ENCODE data around the gene RABGAP1L. TPM values are rescaled to one million over a fixed set of nuclear protein-coding genes. Genes with fewer than 3 reads are reported as not detected.

RABGAP1L gene
- total and polyA plus RNA-seq, 2 of the 8 experiments (the other 6 are each of a cell fraction or from before 2014, with no cell fraction given) = 33.3 to 156 TPM

- Histone ChIP-seq H3K9me3 (ENCODE audit: insufficient read depth in 2 of 2, low read depth in 1 of 2, low read length in 1 of 2) (no peaks in the 10 kb centered on the region), H3K56ac (replicated peaks; ENCODE audit: insufficient read length, low read depth, low read length) (no peak overlapping the region), H3K79me2 (ENCODE audit: control insufficient read depth in 1 of 2, insufficient read depth in 2 of 2, low read length in 2 of 2) (no peaks in the 10 kb centered on the region), H4K20me1 (replicated peaks in 1 of 2; ENCODE audit: control insufficient read depth in 1 of 2, insufficient read depth in 2 of 2, low read length in 2 of 2) (no peaks in the 10 kb centered on the region), H3K27me3 (replicated peaks in 1 of 4; ENCODE audit: control insufficient read depth in 3 of 4, extremely low read depth in 1 of 4, insufficient read depth in 3 of 4, low read length in 3 of 4) (no peaks in the 10 kb centered on the region; a peak in 1 of 7 replicates), H3K4me1 (replicated peaks in 1 of 4; ENCODE audit: control insufficient read depth in 3 of 4, insufficient read depth in 4 of 4, low read length in 3 of 4) (peaks cover 0 to 6% (median 2%) of the 10 kb centered on the region in 4 experiments; a peak in 3 of 7 replicates), H2BK20ac (ENCODE audit: low read length) (no peak overlapping the region), H3K36me3 (ENCODE audit: control insufficient read depth in 2 of 4, insufficient read depth in 4 of 4, low read length in 3 of 4) (no peaks in the 10 kb centered on the region), H4K8ac (ENCODE audit: extremely low read depth, insufficient read depth, low read length) (no peak overlapping the region), H3K4ac (replicated peaks; ENCODE audit: insufficient read length, low read depth, low read length) (no peak overlapping the region), H2BK5ac (ENCODE audit: low read depth, low read length) (no peak overlapping the region), H2AFZ (ENCODE audit: low read length) (no peak overlapping the region), H3K9ac (replicated peaks in 1 of 4; ENCODE audit: extremely low read depth in 1 of 4, low read depth in 3 of 4, low read length in 3 of 4) (no peak overlapping the region), H3K4me2 (ENCODE audit: insufficient read depth in 1 of 2, low read depth in 2 of 2, low read length in 2 of 2) (no peak overlapping the region), H3K79me1 (ENCODE audit: low read depth, low read length) (no peaks in the 10 kb centered on the region), H3K23me2 (ENCODE audit: low read depth, low read length) (no peaks in the 10 kb centered on the region), H3K14ac (ENCODE audit: insufficient read length) (no peak overlapping the region), H3K18ac (ENCODE audit: extremely low read depth, low read length) (peak overlapping the region; percentile 61; the same call in 1 of the 2 replicates), H2BK120ac (replicated peaks; ENCODE audit: low read depth, low read length) (no peak overlapping the region), H3K4me3 (ENCODE audit: extremely low read depth in 1 of 4, insufficient read depth in 2 of 4, low read depth in 3 of 4, low read length in 4 of 4) (no peak overlapping the region), H2BK15ac (ENCODE audit: low read length) (no peak overlapping the region), H4K91ac (replicated peaks; ENCODE audit: insufficient read length, low read length) (no peak overlapping the region), H2BK12ac (ENCODE audit: low read depth, low read length) (peak overlapping the region; percentile 86; the same call in 1 of the 2 replicates), H3K27ac (ENCODE audit: low read depth, low read length) (no peak overlapping the region), H4K5ac (ENCODE audit: insufficient read length, low read depth, low read length) (no peak overlapping the region), H3K23ac (ENCODE audit: insufficient read length) (no peak overlapping the region), H2AK5ac (ENCODE audit: low read depth, low read length) (no peak overlapping the region)
- FAIRE-seq = no peak
- ChIA-PET CTCF (ENCODE audit: partially characterized antibody) (interaction anchor here (0.6 to 1.9 kb wide), 9 partner anchors 9 to 708 kb away, joined by 3 to 9 read pairs (median 4); partner anchors contain the start of gene TNR), POLR2A (ENCODE audit: partially characterized antibody) (no interaction called here)
- no peak for DNase-seq (ENCODE audit: low read depth in 1 of 2, low spot score in 2 of 2)
- TF ChIP-seq MAFK (IDR thresholded peaks at IDR 0.05; ENCODE audit: low read depth, low read length) = no peak
- no peak for TF ChIP-seq EZH2 (IDR thresholded peaks at IDR 0.05; ENCODE audit: low read depth, low read length, severe bottlenecking)
- no peak for TF ChIP-seq ZNF274 (IDR thresholded peaks at IDR 0.05; ENCODE audit: borderline replicate concordance, extremely low read depth, low read length)
- no peak for TF ChIP-seq POLR2A (IDR thresholded peaks at IDR 0.05; ENCODE audit: control extremely low read depth in 1 of 2, low read depth in 2 of 2, low read length in 2 of 2)
- no peak for TF ChIP-seq CBX8 (IDR thresholded peaks at IDR 0.05; ENCODE audit: borderline replicate concordance, low read depth, low read length)
- TF ChIP-seq GTF2F1 (IDR thresholded peaks at IDR 0.05; ENCODE audit: borderline replicate concordance, low read depth, low read length) = no peak
- TF ChIP-seq KDM1A (IDR thresholded peaks at IDR 0.05; ENCODE audit: borderline replicate concordance, low read length) = no peak
- TF ChIP-seq POU5F1 (IDR thresholded peaks at IDR 0.05; ENCODE audit: low read depth, low read length) = no peak
- TF ChIP-seq SP1 (IDR thresholded peaks at IDR 0.05; ENCODE audit: low read depth, low read length) = no peak
- 86% methylated on average over 6 of the region's 6 CpGs; no CpG with 5 or more reads in 1 of the 2 experiments for WGBS, 2 experiments (ENCODE audit: extremely low coverage in 1 of 2, insufficient coverage in 1 of 2, insufficient read length in 1 of 2, insufficient replicate concordance in 2 of 2, low coverage in 1 of 2, low lambda C conversion rate in 2 of 2, missing lambda C conversion rate in 1 of 2)
These were observed 876.5 kb downstream of the RABGAP1L start for GRCh38 chr1:175035865-175036264.

Data from H1 (cell line).